SU-DHL-6 (cell line): ENCODE data around the gene MPZL1.

Source experiments
- H2AFZ ChIP-seq: fragments of 200-600 bp; sonication (generic); 2 replicates; pipeline ENCODE4 v1.6.1; 2014; ENCODE audit warnings: low read depth, mild to moderate bottlenecking, moderate library complexity, mixed read lengths, antibody characterized with exemption, low read length; ENCODE audit not compliant: severe bottlenecking
- H3F3A ChIP-seq: fragments of 200-600 bp; shearing (Covaris generic); 2 replicates; pipeline ENCODE4 v1.6.0; 2016; ENCODE audit warnings: antibody characterized with exemption, mild to moderate bottlenecking; ENCODE audit not compliant: insufficient read depth
- H3K27ac ChIP-seq: fragments of 200-600 bp; sonication (generic); 2 replicates; pipeline ENCODE4 v1.5.1; 2016; ENCODE audit warnings: low read depth, mild to moderate bottlenecking, low read length, moderate library complexity, mixed read lengths
- H3K27me3 ChIP-seq: fragments of 200-600 bp; sonication (generic), shearing (Covaris generic); 2 replicates; pipeline ENCODE4 v1.6.0; 2014; ENCODE audit warnings: mild to moderate bottlenecking, low read length
- H3K36me3 ChIP-seq: fragments of 200-600 bp; sonication (generic); 2 replicates; pipeline ENCODE4 v1.6.1; 2014; ENCODE audit warnings: mild to moderate bottlenecking, low read length, mixed read lengths
- H3K4me2 ChIP-seq: fragments of 300-600, 200-600 bp; shearing (Covaris generic), sonication (generic); 2 replicates; pipeline ENCODE4 v1.6.0; 2014; ENCODE audit warnings: low read length, low read depth, mild to moderate bottlenecking; ENCODE audit not compliant: poor library complexity, severe bottlenecking
- H3K4me3 ChIP-seq: fragments of 200-600 bp; sonication (generic); 2 replicates; pipeline ENCODE4 v1.5.1; 2014; ENCODE audit warnings: antibody characterized with exemption, low read length, mild to moderate bottlenecking, mixed read lengths; ENCODE audit not compliant: insufficient read depth, poor library complexity, severe bottlenecking
- H3K79me2 ChIP-seq: fragments of 200-600 bp; sonication (generic); 2 replicates; pipeline ENCODE4 v1.6.1; 2014; ENCODE audit warnings: mild to moderate bottlenecking, low read length, moderate library complexity; ENCODE audit not compliant: insufficient read depth
- H3K9ac ChIP-seq: fragments of 200-600 bp; sonication (generic); 2 replicates; pipeline ENCODE4 v1.7.0; 2014; ENCODE audit warnings: mild to moderate bottlenecking, low read length
- H3K9me2 ChIP-seq: fragments of 200-600 bp; sonication (generic); replicated peaks from 2 replicates; pipeline ENCODE4 v1.6.1; 2014; ENCODE audit warnings: low read length; ENCODE audit not compliant: insufficient read depth
- H3K9me3 ChIP-seq: fragments of 200-600 bp; sonication (generic); 2 replicates; pipeline ENCODE4 v1.6.1; 2014; ENCODE audit warnings: low read length, mixed read lengths; ENCODE audit not compliant: insufficient read depth
- H4K20me1 ChIP-seq: fragments of 200-600 bp; sonication (generic); 2 replicates; pipeline ENCODE4 v1.6.1; 2014; ENCODE audit warnings: low read depth, mild to moderate bottlenecking, antibody characterized with exemption, low read length, moderate library complexity, mixed read lengths
- EZH2phosphoT487 ChIP-seq: fragments of 200-600 bp; sonication (generic), shearing (Covaris generic); conservative IDR thresholded peaks from 2 replicates; pipeline ENCODE4 v1.6.1; 2018; ENCODE audit warnings: mild to moderate bottlenecking, antibody characterized with exemption, low read length, moderate library complexity, mixed read lengths
- TF ChIP-seq, protein P1 (sequence below): fragments of 200-600 bp; sonication (generic); IDR thresholded peaks from one replicate; pipeline ENCODE4 v1.5.1; 2017; ENCODE audit warnings: antibody characterized with exemption, mild to moderate bottlenecking, low read length, moderate library complexity; ENCODE audit not compliant: insufficient read depth, poor library complexity, severe bottlenecking

MPZL1 gene

DNA sequence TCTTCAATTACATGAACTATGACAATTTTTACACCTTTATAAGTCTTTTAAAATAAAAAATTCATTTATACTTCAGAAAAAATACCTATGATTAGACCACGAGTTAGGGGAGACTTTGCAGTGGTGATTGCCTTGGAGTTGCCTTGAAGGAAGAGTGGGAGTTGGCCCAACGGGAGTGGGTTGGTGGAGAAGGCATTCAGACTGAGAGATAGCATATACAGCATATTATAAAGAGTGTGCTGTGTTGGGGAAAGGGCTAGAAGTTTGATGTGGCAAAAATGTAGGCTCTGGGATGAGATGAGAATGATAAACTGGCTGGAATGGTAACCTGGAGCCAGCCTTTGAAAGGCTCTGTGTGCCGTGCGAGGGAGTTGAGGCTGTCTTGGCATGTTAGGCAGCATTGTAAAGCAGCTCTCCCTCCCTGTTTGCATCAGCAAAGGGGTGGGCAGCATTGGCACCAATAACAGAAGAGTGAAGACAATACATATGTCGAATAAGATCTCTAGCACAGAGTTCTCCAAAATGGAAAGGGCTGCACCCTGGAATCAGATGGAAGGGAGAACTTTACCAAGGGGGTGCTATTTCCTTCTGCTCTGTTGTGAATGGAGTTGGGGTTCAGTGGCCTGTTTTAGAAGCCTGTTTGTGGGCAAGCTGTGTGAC, 24.4 kb downstream of the MPZL1 start:
- Histone ChIP-seq H3K36me3 (no peaks in the 10 kb centered on the region), H3K9me2 (no peaks in the 10 kb centered on the region), H3K9ac (no peak overlapping the region), H3K27ac (no peak overlapping the region), H3F3A (no peaks in the 10 kb centered on the region), H3K27me3 (no peaks in the 10 kb centered on the region), H3K4me2 (no peak overlapping the region), H3K4me3 (no peak overlapping the region), H3K9me3 (no peaks in the 10 kb centered on the region), H2AFZ (no peak overlapping the region), H4K20me1 (no peaks in the 10 kb centered on the region), H3K79me2 (no peaks in the 10 kb centered on the region)
- TF ChIP-seq, protein P1, sequence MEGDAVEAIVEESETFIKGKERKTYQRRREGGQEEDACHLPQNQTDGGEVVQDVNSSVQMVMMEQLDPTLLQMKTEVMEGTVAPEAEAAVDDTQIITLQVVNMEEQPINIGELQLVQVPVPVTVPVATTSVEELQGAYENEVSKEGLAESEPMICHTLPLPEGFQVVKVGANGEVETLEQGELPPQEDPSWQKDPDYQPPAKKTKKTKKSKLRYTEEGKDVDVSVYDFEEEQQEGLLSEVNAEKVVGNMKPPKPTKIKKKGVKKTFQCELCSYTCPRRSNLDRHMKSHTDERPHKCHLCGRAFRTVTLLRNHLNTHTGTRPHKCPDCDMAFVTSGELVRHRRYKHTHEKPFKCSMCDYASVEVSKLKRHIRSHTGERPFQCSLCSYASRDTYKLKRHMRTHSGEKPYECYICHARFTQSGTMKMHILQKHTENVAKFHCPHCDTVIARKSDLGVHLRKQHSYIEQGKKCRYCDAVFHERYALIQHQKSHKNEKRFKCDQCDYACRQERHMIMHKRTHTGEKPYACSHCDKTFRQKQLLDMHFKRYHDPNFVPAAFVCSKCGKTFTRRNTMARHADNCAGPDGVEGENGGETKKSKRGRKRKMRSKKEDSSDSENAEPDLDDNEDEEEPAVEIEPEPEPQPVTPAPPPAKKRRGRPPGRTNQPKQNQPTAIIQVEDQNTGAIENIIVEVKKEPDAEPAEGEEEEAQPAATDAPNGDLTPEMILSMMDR = no peak
- TF ChIP-seq EZH2phosphoT487 = no peak

DNA sequence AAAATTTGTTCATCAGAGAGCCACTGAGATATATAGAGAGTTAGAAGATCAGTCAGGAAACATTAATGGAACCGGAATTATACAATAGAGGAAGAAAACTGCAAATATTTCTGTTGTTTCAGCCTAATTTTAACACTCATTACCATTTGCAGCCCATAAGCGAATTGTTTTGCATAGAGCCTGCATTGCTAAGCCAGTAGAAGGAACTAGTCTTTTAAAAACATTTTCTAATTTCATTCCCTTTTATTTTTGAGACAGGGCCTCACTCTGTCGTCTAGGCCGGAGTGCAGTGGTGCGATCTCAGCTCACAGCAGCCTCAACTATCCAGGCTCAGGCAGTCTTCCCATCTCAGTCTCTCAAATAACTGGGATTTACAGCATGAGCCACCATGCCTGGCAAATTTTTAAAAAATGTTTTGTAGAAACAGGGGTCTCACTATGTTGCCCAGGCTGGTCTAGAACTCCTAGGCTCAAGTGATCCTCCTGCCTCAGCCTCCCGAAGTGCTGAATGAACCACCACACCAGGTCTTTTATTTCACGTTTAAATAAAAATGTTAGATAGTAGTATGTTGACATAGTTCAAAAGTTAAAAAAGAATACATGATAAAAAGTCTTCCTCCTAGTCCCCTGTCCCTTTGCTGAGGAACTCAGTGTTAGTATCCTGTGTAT, 25.3 kb downstream of the MPZL1 start:
- no peak overlapping the region for H3K27ac ChIP-seq
- H3K9ac ChIP-seq = no peak overlapping the region

DNA sequence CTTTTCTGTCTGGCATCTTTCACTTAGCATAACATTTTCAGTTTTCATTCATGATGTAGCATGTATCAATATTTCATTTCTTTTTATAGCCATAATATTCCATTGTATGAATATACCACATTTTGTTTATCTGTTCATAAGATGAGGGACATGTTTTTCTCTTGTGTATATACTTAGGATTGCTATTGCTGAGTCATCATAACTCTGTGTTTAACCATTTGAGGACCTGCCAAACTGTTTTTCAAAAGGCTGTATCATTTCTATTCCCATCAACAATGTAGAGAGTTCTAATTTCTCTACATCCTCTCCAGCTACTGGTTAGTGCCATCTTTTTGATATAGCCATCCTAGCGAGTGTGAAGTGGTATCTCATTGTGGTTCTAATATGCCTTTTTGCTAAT, 26.2 kb downstream of the MPZL1 start:
- H3K36me3 ChIP-seq = no peaks in the 10 kb centered on the region
- no peak overlapping the region for H3K27ac ChIP-seq
- no peak overlapping the region for H3K9ac ChIP-seq
- no peaks in the 10 kb centered on the region for H3K9me2 ChIP-seq
- no peak overlapping the region for H3K4me3 ChIP-seq
- no peaks in the 10 kb centered on the region for H3K27me3 ChIP-seq
- TF ChIP-seq EZH2phosphoT487 = no peak
- H2AFZ ChIP-seq = no peak overlapping the region
- H4K20me1 ChIP-seq = no peaks in the 10 kb centered on the region
- no peaks in the 10 kb centered on the region for H3F3A ChIP-seq
- no peak overlapping the region for H3K4me2 ChIP-seq
- H3K79me2 ChIP-seq = no peaks in the 10 kb centered on the region
- H3K9me3 ChIP-seq = no peaks in the 10 kb centered on the region

More for the DNA sequence above, 25.3 kb downstream of the MPZL1 start:
- no peak overlapping the region for H3K4me3 ChIP-seq
- no peaks in the 10 kb centered on the region for H4K20me1 ChIP-seq
- no peaks in the 10 kb centered on the region for H3K9me3 ChIP-seq
- H2AFZ ChIP-seq = no peak overlapping the region
- no peaks in the 10 kb centered on the region for H3K79me2 ChIP-seq
- no peak for TF ChIP-seq EZH2phosphoT487
- TF ChIP-seq, protein P1 = no peak
- H3K27me3 ChIP-seq = no peaks in the 10 kb centered on the region
- H3F3A ChIP-seq = no peaks in the 10 kb centered on the region
- no peaks in the 10 kb centered on the region for H3K36me3 ChIP-seq
- no peak overlapping the region for H3K4me2 ChIP-seq
- no peaks in the 10 kb centered on the region for H3K9me2 ChIP-seq

DNA sequence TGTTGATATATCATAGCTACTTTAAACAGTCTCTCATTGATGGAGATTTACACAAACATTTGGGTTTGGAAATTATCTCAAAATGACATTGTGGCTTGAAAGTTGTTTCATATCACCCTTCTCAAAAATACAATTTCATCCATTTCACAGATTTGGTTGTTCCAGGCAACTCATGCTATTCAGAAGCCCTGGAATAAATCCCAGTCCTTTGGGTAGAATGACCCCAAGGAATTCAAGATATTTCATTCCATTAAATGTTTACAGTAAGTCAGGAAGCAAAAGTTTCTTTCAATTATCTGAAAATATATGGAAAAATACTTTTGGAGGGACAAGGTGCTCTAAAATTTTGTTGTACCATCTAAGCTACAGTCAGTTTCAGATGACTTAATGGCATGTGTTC, 27.1 kb downstream of the MPZL1 start:
- TF ChIP-seq, protein P1 = no peak
- no peak for TF ChIP-seq EZH2phosphoT487
- H3K79me2 ChIP-seq = no peaks in the 10 kb centered on the region
- H3K9me3 ChIP-seq = no peaks in the 10 kb centered on the region
- no peaks in the 10 kb centered on the region for H3K27me3 ChIP-seq
- H3K27ac ChIP-seq = no peak overlapping the region
- no peak overlapping the region for H3K9ac ChIP-seq
- no peaks in the 10 kb centered on the region for H3K36me3 ChIP-seq
- H2AFZ ChIP-seq = no peak overlapping the region
- H4K20me1 ChIP-seq = no peaks in the 10 kb centered on the region
- no peak overlapping the region for H3K4me2 ChIP-seq
- H3K4me3 ChIP-seq = no peak overlapping the region
- no peaks in the 10 kb centered on the region for H3K9me2 ChIP-seq
- H3F3A ChIP-seq = no peaks in the 10 kb centered on the region
